GM12878 (cell line): ENCODE data around the gene UNC93A. TPM values are rescaled to one million over a fixed set of nuclear protein-coding genes. Genes with fewer than 3 reads are reported as not detected.

Experiments
- ATAC-seq: fragments of 200-7000 bp; cut with Tn5 transposase; 3 replicates; pipeline ENCODE4 v1.9.1; 2020; ENCODE audit warnings: mild to moderate bottlenecking, moderate library complexity
- BruUV-seq: library from RNA; stranded (reverse); fragments of 400-500 nt; replicated peaks from 2 replicates; lab custom pipeline; 2021; lab: Mats Ljungman, UMichigan
- CTCF ChIA-PET: fragments of 300-600 bp; sonication (Branson Sonifier 250); formaldehyde crosslinking; extraction: SDS; loops from one replicate; lab custom pipeline; 2021; ENCODE audit warnings: inconsistent platforms; lab: Yijun Ruan, JAX
- POLR2A ChIA-PET: fragments of 350-600 bp; formaldehyde crosslinking; extraction: SDS; loops from one replicate; lab custom pipeline; 2021; ENCODE audit warnings: inconsistent platforms; lab: Charles Lee
- RAD21 ChIA-PET: fragments of 300-600 bp; sonication (Branson Sonifier 250); formaldehyde crosslinking; loops from one replicate; lab custom pipeline; 2023; ENCODE audit warnings: antibody characterized with exemption; ENCODE audit not compliant: unreplicated experiment; lab: Charles Lee
- SMC1A ChIA-PET: fragments of 300-600 bp; sonication (Branson Sonifier 250); formaldehyde crosslinking; loops from one replicate; lab custom pipeline; 2023; ENCODE audit not compliant: unreplicated experiment, uncharacterized antibody; lab: Charles Lee
- DNase-seq: peaks from one replicate; pipeline ENCODE4 v3.0.0-alpha.2; 2011; ENCODE audit warnings: low read depth, low spot score
- FAIRE-seq: peaks from 3 replicates; lab custom pipeline; 2011; peaks lifted over from hg19 to GRCh38; lab: Jason Lieb, UNC
- H2AFZ ChIP-seq: 2 replicates; pipeline ENCODE4 v1.6.0; 2011; ENCODE audit warnings: low read depth, low read length, control low read depth; ENCODE audit not compliant: control insufficient read depth
- H3K27ac ChIP-seq: 2 replicates; pipeline ENCODE4 v1.5.1; 2011; ENCODE audit warnings: control low read depth; ENCODE audit not compliant: control insufficient read depth, insufficient read depth
- H3K27me3 ChIP-seq, 2 experiments: replicated peaks in 1 of 2; 2 replicates each; pipeline versions ENCODE4 v1.6.0 to v1.6.1; 2011; ENCODE audit warnings: low read length in 1 of 2; ENCODE audit not compliant: control insufficient read depth in 2 of 2, insufficient read depth in 2 of 2
- H3K36me3 ChIP-seq, 2 experiments: 2 replicates each; pipeline ENCODE4 v1.5.1; 2011; ENCODE audit warnings: low read length in 1 of 2; ENCODE audit not compliant: control insufficient read depth in 2 of 2, insufficient read depth in 2 of 2
- H3K4me1 ChIP-seq: 2 replicates; pipeline ENCODE4 v1.6.1; 2011; ENCODE audit warnings: mild to moderate bottlenecking, low read length, moderate library complexity, mixed read lengths; ENCODE audit not compliant: control insufficient read depth, insufficient read depth
- H3K4me2 ChIP-seq: 2 replicates; pipeline ENCODE4 v1.6.0; 2011; ENCODE audit warnings: control low read depth; ENCODE audit not compliant: control insufficient read depth, insufficient read depth
- H3K4me3 ChIP-seq: fragments of 200-600 bp; sonication (generic); 2 replicates; pipeline ENCODE4 v1.5.1; 2016
- H3K79me2 ChIP-seq: 2 replicates; pipeline ENCODE4 v1.6.0; 2011; ENCODE audit warnings: low read length; ENCODE audit not compliant: control insufficient read depth, insufficient read depth
- H3K9ac ChIP-seq: 2 replicates; pipeline ENCODE4 v1.8.0; 2011; ENCODE audit warnings: low read length, control low read depth, mixed read lengths; ENCODE audit not compliant: control insufficient read depth, insufficient read depth
- H3K9me3 ChIP-seq: replicated peaks from 3 replicates; pipeline ENCODE4 v1.5.1; 2011; ENCODE audit warnings: mild to moderate bottlenecking, low read length; ENCODE audit not compliant: control insufficient read depth, insufficient read depth
- H4K20me1 ChIP-seq: 2 replicates; pipeline ENCODE4 v1.6.0; 2011; ENCODE audit not compliant: control insufficient read depth, insufficient read depth
- BCL11A ChIP-seq: IDR thresholded peaks from 2 replicates; pipeline ENCODE4 v1.6.1; 2011; ENCODE audit warnings: low read depth, low read length
- BHLHE40 ChIP-seq, 2 experiments: fragments of 450-650 bp in 1 of 2; IDR thresholded peaks; 2 replicates each; pipeline ENCODE4 v1.6.1; 2011 to 2017; ENCODE audit warnings: low read depth in 2 of 2, borderline replicate concordance in 1 of 2, improper control_type of control experiment in 1 of 2, low read length in 1 of 2, mild to moderate bottlenecking in 1 of 2
- CHD1 ChIP-seq: IDR thresholded peaks from 2 replicates; pipeline ENCODE4 v1.6.1; 2012; ENCODE audit warnings: low read depth, low read length, improper control_type of control experiment
- CHD4 ChIP-seq: fragments of 200-600 bp; sonication (generic); IDR thresholded peaks from 2 replicates; pipeline ENCODE4 v1.6.1; 2016; ENCODE audit warnings: mild to moderate bottlenecking
- HDAC6 ChIP-seq: fragments of 200-600 bp; sonication (generic); IDR thresholded peaks from one replicate; pipeline ENCODE4 v1.8.0; 2017; ENCODE audit warnings: antibody characterized with exemption; ENCODE audit not compliant: unreplicated experiment
- MTA2 ChIP-seq: fragments of 450-650 bp; IDR thresholded peaks from 2 replicates; pipeline ENCODE4 v1.6.1; 2016; ENCODE audit warnings: low read depth, mild to moderate bottlenecking, moderate library complexity
- PKNOX1 ChIP-seq: fragments of 450-650 bp; IDR thresholded peaks from 2 replicates; pipeline ENCODE4 v1.6.1; 2016; ENCODE audit warnings: mild to moderate bottlenecking
- RAD51 ChIP-seq: fragments of 450-650 bp; IDR thresholded peaks from 2 replicates; pipeline ENCODE4 v1.6.1; 2016; ENCODE audit warnings: moderate library complexity, mild to moderate bottlenecking, inconsistent platforms
- WGBS: methylation state at CpG from one replicate; pipeline ENCODE4 v1.1.6; 2016; ENCODE audit warnings: low lambda C conversion rate; ENCODE audit not compliant: insufficient replicate concordance, insufficient coverage; ENCODE audit errors: missing lambda C conversion rate; 5-methylcytosine and 5-hydroxymethylcytosine counted together
- in situ Hi-C: fragments of 300-500 bp; cut with MboI; formaldehyde crosslinking; loops from 9 replicates; pipeline ENCODE4 v1.14.3; 2018; ENCODE audit warnings: mixed read lengths
- intact Hi-C: fragments of 100-400 bp; cut with micrococcal nuclease; formaldehyde crosslinking; loops from one replicate; pipeline ENCODE4 v1.14.2; 2022; ENCODE audit not compliant: unreplicated experiment
- polyA plus RNA-seq, 11 experiments: library from polyadenylated mRNA; depleted of rRNA in 4 of 11; unstranded in 6 of 11; stranded (reverse) in 5 of 11; fragments of >200 nt; fragmentation: Nextera tagmentation in 4 of 11; fragmentation: Illumina TruSeq in 1 of 11; extraction: Ambion mirVana in 4 of 11; extraction: Trizol in 1 of 11; gene quantifications; 1 replicate in 1 of 11; 2 replicates in 10 of 11; pipeline versions ENCODE4 v1.2.1 to v1.2.3, GENCODE V29; 2011 to 2016; ENCODE audit warnings: inconsistent platforms in 2 of 11, missing spikeins in 2 of 11, low read depth in 1 of 11
- total RNA-seq, 4 experiments: library from RNA; depleted of rRNA in 3 of 4; stranded (reverse); fragments of >200 nt in 3 of 4; fragmentation: Illumina TruSeq in 1 of 4; extraction: Trizol in 1 of 4; gene quantifications; 2 replicates each; pipeline versions ENCODE4 v1.2.1 to v1.2.3, GENCODE V29; 2013 to 2021

UNC93A gene
- total and polyA plus RNA-seq, 10 of the 15 experiments (the other 5 are each of a cell fraction or from before 2014, with no cell fraction given): 0.37 TPM; not detected in 9

GRCh38 chr6:167295495-167296292, 4.6 kb downstream of the UNC93A start:
- DNase-seq (no peak), FAIRE-seq (no peak), ATAC-seq (no peak)
- Histone ChIP-seq H3K4me3 (no peak overlapping the region), H3K4me2 (no peak overlapping the region), H3K9me3 (no peaks in the 10 kb centered on the region), H3K9ac (no peak overlapping the region), H3K79me2 (no peaks in the 10 kb centered on the region), H3K27ac (no peak overlapping the region), H3K36me3 (no peaks in the 10 kb centered on the region), H2AFZ (no peak overlapping the region), H3K4me1 (no peaks in the 10 kb centered on the region), H3K27me3 (peaks cover 1 to 6% of the 10 kb centered on the region in 2 experiments; a peak in 2 of 4 replicates), H4K20me1 (no peaks in the 10 kb centered on the region)
- TF ChIP-seq HDAC6: no peak
- no peak for TF ChIP-seq RAD51
- TF ChIP-seq BCL11A: no peak
- no peak for TF ChIP-seq MTA2
- TF ChIP-seq CHD1: no peak
- no peak for TF ChIP-seq PKNOX1
- TF ChIP-seq BHLHE40 (IDR thresholded peaks at IDR 0.05; ENCODE audit: borderline replicate concordance in 1 of 2, low read depth in 2 of 2, low read length in 1 of 2): no peak
- TF ChIP-seq CHD4: no peak
- ChIA-PET CTCF (no interaction called here), SMC1A (no interaction called here), RAD21 (no interaction called here), POLR2A (no interaction called here)
- intact Hi-C loops (no loop called here), in situ Hi-C loops (no loop called here)
- WGBS: 45% methylated on average over 15 of the region's 43 CpGs
- no TSS peak for BruUV-seq
